ENCODE results near the gene SPSB3.
A peak's percentile ranks its signal among the peaks of the same experiment; 100 is the strongest.

DNA sequence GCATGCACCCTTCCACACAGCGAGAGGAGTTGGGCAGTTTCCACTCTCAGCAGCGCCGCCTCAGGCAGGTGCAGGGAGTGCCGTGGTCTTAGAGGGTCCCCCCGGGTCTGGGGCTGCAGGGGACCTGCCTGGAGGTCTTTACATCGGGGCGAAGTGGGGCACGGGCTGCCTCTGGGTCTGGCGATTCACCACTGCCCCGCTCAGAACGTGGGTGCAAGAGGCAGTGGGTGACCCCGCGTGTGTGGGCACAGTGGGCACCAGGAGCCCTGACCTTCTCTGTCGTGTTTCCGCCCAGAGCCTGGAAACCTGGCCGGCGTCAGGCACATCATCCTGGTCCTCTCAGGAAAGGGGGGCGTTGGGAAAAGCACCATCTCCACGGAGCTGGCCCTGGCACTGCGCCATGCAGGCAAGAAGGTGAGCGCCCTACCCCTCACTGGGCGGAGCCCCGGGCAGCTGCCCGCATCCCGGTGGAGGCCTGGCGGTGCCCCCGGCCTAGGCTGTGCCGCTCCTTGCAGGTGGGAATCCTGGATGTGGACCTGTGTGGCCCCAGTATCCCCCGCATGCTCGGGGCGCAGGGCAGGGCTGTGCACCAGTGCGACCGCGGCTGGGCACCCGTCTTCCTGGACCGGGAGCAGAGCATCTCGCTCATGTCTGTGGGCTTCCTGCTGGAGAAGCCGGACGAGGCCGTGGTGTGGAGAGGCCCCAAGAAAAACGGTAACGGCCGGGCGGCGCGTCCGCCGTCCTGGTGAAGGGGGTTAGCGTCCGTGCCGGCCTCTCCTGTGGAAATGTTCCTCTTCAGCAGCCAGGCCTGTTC, 4.1 kb upstream of the SPSB3 start:
- TF ChIP-seq RBM39 (optimal IDR thresholded peaks at IDR 0.05; ENCODE audit: low read depth, low read length) (no peak), RNF219 (CRISPR knock-in tag; IDR thresholded peaks at IDR 0.05) (no peak), FOXA1 (IDR thresholded peaks at IDR 0.05; ENCODE audit: borderline replicate concordance) (no peak), HLTF (IDR thresholded peaks at IDR 0.05) (no peak), TCF7L2 (IDR thresholded peaks at IDR 0.05; ENCODE audit: low read depth, low read length) (no peak), CC2D1A (IDR thresholded peaks at IDR 0.05) (no peak)
- TF ChIP-seq, protein P1, sequence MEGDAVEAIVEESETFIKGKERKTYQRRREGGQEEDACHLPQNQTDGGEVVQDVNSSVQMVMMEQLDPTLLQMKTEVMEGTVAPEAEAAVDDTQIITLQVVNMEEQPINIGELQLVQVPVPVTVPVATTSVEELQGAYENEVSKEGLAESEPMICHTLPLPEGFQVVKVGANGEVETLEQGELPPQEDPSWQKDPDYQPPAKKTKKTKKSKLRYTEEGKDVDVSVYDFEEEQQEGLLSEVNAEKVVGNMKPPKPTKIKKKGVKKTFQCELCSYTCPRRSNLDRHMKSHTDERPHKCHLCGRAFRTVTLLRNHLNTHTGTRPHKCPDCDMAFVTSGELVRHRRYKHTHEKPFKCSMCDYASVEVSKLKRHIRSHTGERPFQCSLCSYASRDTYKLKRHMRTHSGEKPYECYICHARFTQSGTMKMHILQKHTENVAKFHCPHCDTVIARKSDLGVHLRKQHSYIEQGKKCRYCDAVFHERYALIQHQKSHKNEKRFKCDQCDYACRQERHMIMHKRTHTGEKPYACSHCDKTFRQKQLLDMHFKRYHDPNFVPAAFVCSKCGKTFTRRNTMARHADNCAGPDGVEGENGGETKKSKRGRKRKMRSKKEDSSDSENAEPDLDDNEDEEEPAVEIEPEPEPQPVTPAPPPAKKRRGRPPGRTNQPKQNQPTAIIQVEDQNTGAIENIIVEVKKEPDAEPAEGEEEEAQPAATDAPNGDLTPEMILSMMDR (IDR thresholded peaks at IDR 0.05 in 2 of 3, conservative IDR thresholded peaks at IDR 0.05 in 1 of 3; ENCODE audit: insufficient read depth in 2 of 3, low read depth in 1 of 3, low read length in 3 of 3), result 0 out of 6 replicates have a peak, but pooled peaks of 1 of the 3 experiments have one; percentile 15
- TF ChIP-seq, protein P2, sequence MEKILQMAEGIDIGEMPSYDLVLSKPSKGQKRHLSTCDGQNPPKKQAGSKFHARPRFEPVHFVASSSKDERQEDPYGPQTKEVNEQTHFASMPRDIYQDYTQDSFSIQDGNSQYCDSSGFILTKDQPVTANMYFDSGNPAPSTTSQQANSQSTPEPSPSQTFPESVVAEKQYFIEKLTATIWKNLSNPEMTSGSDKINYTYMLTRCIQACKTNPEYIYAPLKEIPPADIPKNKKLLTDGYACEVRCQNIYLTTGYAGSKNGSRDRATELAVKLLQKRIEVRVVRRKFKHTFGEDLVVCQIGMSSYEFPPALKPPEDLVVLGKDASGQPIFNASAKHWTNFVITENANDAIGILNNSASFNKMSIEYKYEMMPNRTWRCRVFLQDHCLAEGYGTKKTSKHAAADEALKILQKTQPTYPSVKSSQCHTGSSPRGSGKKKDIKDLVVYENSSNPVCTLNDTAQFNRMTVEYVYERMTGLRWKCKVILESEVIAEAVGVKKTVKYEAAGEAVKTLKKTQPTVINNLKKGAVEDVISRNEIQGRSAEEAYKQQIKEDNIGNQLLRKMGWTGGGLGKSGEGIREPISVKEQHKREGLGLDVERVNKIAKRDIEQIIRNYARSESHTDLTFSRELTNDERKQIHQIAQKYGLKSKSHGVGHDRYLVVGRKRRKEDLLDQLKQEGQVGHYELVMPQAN (IDR thresholded peaks at IDR 0.05; ENCODE audit: borderline replicate concordance), result no peak

All from K562 (cell line).